ENCODE data around the gene PRPSAP2.
"Not testable (repeated sequence)": the region's sequence is repeated elsewhere in the genome, so short reads cannot be mapped to it uniquely, and the experiment has no call there.

PRPSAP2 gene

GRCh38 chr17:18862011-18862410 is 4.1 kb downstream of the PRPSAP2 start:
- TF ChIP-seq, protein P1, sequence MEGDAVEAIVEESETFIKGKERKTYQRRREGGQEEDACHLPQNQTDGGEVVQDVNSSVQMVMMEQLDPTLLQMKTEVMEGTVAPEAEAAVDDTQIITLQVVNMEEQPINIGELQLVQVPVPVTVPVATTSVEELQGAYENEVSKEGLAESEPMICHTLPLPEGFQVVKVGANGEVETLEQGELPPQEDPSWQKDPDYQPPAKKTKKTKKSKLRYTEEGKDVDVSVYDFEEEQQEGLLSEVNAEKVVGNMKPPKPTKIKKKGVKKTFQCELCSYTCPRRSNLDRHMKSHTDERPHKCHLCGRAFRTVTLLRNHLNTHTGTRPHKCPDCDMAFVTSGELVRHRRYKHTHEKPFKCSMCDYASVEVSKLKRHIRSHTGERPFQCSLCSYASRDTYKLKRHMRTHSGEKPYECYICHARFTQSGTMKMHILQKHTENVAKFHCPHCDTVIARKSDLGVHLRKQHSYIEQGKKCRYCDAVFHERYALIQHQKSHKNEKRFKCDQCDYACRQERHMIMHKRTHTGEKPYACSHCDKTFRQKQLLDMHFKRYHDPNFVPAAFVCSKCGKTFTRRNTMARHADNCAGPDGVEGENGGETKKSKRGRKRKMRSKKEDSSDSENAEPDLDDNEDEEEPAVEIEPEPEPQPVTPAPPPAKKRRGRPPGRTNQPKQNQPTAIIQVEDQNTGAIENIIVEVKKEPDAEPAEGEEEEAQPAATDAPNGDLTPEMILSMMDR (IDR thresholded peaks at IDR 0.05; ENCODE audit: borderline replicate concordance, insufficient read depth, low read depth, low read length) = no peak
- H3K4me3 ChIP-seq (ENCODE audit: low read depth, low read length) = no peak overlapping the region

GRCh38 chr17:18864996-18865395 is 7.1 kb downstream of the PRPSAP2 start:
- H3K4me3 ChIP-seq (ENCODE audit: low read depth, low read length) = not testable (repeated sequence)

GRCh38 chr17:18866866-18867813 is 9.2 kb downstream of the PRPSAP2 start:
- H3K4me3 ChIP-seq (ENCODE audit: low read depth, low read length) = no peak overlapping the region
- TF ChIP-seq, protein P1 (IDR thresholded peaks at IDR 0.05; ENCODE audit: borderline replicate concordance, insufficient read depth, low read depth, low read length) = no peak

DNA sequence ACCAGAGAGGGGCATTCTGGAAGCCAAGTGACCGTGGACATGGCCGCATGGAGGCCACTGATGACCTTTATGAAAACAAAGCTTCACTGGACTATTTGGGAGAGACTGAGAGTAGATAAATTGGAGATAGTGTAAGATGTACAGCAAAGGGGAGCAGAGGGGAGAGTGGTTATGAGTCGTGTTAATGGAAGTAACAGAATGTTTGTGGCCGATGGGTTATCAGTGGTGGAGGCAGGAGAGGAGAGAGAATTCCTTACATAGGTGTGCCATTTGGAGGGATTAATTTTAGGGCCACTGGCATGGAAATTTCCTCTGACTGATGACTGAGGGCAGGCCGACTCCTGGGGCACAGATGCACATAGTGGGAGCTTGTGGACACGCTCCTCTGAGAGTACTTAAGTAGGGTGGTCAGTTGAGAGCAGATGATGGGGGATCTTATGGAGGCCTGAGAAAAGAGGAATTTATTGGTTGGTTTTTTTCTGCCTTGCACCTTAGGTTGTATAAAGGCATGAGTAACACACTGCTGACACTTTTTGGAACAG is 19.2 kb downstream of the PRPSAP2 start:
- TF ChIP-seq, protein P1 (IDR thresholded peaks at IDR 0.05; ENCODE audit: borderline replicate concordance, insufficient read depth, low read depth, low read length) = no peak
- H3K4me3 ChIP-seq (ENCODE audit: low read depth, low read length) = no peak overlapping the region

GRCh38 chr17:18888766-18889290 is 30.9 kb downstream of the PRPSAP2 start:
- no peak overlapping the region for H3K4me3 ChIP-seq (ENCODE audit: low read depth, low read length)
- TF ChIP-seq, protein P1 (IDR thresholded peaks at IDR 0.05; ENCODE audit: borderline replicate concordance, insufficient read depth, low read depth, low read length) = no peak

DNA sequence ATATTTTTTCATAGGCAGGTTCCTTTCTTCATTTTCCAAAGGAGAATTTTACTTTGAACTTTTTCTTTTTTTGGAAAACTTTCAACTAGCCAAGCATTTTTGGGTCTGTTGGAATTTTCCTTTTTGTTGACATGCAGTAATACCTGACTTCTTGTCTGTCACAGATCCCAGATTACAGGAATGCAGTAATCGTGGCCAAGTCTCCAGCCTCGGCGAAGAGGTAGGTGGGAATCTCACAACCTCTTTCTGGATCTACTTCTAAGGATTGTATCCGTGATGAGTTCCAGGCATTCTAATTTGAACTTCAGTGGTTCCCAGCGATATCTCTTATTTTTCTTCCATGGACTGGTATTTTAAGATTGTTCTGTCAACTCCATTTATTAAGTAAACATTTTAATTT is 31.7 kb downstream of the PRPSAP2 start:
- TF ChIP-seq, protein P1 (IDR thresholded peaks at IDR 0.05; ENCODE audit: borderline replicate concordance, insufficient read depth, low read depth, low read length) = no peak

DNA sequence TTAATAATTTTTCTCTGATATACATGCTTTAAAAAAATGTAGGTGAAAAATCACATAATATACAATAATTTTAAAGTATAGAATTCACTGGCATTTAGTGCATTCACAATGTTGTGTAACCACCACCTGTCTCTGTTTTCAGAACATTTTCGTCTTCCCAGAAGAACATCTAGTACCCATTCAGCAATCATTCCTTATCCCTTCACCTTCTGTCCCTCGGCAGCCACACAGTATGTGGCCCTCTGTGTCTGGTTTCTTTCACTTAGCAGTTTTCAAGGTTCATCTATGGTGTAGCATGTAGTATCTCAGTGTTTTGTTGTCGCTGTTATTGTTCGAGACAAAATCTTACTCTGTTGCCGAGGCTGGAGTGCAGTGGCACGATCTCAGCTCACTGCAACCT is 33.6 kb downstream of the PRPSAP2 start:
- no peak overlapping the region for H3K4me3 ChIP-seq (ENCODE audit: low read depth, low read length)
- TF ChIP-seq, protein P1 (IDR thresholded peaks at IDR 0.05; ENCODE audit: borderline replicate concordance, insufficient read depth, low read depth, low read length) = no peak

More for the DNA sequence above, 31.7 kb downstream of the PRPSAP2 start:
- no peak overlapping the region for H3K4me3 ChIP-seq (ENCODE audit: low read depth, low read length)

Measured in GM12875 (cell line).